ENCODE measurements around the gene SLC25A26. TPM values are rescaled to one million over a fixed set of nuclear protein-coding genes. Genes with fewer than 3 reads are reported as not detected.
"Not testable (repeated sequence)": the region's sequence is repeated elsewhere in the genome, so short reads cannot be mapped to it uniquely, and the experiment has no call there.

Gene SLC25A26
- total RNA-seq, 1 donor from 2014 or later = 48.4 TPM

DNA sequence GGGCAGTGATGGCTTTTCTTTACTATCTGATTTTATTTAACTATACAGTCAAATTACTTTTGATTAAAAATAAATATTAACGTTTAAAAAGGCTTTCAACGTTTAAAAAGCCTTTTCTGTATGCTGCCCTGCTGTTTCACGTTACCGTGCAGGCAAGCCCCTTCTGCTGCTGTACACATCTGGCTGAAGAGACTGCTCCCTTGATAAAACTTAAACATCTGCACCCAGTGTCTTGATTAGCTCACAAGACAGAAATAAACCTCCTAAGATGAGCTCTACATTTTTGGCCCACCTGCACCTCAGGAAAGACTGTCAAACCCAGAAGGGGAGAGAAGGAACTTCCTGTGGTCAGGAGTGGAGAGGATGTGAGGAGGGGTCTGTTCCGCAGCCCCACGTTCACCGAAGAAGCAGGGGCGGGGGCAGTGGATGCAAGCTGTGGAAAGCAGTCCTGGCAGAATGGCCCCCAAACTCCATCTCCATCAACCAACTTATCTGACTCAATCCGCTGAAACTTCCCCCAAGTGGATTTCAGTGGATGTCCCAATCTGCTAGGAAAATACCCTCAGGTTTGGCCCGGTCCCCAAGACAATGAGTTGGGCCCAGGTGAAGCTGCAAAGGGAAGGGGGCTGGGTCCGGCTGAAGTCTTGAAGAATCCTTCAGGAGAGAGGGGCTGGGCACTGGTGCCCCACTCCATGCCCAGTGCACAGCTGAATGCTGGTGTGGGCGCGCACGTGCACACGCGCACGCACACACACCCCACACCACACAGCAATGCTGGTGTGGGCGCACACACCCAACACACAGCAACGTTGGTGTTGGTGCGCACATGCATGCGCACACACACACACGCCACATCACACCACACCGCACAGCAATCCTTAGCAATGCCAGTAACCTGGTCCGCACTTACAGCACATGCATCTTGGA is 191.4 kb downstream of the SLC25A26 start:
- ATAC-seq (no peak), DNase-seq (no peak)
- intact Hi-C loops (cut with micrococcal nuclease) = loop anchor here (5.0 kb wide), 1 partner anchor 85 kb away; no protein-coding TSS in a partner anchor

DNA sequence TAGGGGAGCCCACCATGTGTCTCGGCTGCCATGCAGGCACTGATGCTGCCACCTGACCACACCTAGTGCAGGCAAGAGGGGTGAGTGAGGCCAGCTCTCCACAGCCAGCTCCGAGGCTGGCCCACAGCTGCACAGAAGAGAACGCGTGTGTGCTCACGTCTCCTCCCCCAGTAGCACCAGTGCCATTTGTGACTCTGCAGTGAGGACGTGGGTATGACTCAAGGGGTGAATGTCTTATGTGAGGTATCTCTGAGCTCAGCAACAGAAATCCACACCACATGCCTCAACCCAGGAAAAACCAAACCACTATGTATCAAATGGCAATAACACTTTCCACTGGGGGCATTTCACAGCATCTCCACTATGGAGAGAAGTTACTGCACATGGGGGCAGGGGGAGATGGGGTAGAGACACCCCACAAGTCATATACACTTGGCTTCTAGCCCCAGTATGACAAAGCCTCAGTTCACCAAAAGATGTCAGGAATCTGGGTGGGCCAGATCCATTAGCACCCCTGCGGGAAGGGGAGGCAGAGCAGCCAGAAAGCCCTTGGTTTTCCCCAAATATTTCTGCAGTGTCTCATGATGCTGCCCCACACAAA is 192.4 kb downstream of the SLC25A26 start:
- ATAC-seq = no peak

DNA sequence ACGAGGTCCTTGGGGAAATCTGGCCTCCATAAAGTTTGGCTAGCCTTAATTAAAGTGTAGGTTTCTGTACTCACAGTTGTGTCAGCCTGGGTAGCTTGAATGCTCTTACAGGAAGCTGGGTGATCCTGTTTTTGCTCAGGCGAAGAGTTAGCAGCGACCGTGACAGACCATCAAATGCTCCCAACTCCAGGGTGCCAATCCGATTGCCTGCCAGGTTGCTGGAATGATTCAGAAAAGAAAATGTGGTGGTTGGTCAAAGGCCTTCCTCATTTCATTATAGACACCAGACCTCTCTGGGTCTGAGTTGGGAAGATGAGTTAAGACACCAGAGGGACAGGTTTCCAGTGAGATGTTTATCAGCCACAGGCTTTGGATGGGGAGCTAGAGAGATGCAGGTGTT is 194.0 kb downstream of the SLC25A26 start:
- intact Hi-C loops (cut with micrococcal nuclease) = loop anchor here (5.0 kb wide), 1 partner anchor 82 kb away; no protein-coding TSS in a partner anchor
- ATAC-seq = peak; percentile 6

More for the DNA sequence above, 192.4 kb downstream of the SLC25A26 start:
- intact Hi-C loops (cut with micrococcal nuclease) = loop anchor here (5.0 kb wide), 1 partner anchor 84 kb away; no protein-coding TSS in a partner anchor
- DNase-seq = no peak

GRCh38 chr3:66415867-66416428 is 195.1 kb downstream of the SLC25A26 start:
- DNase-seq (no peak), ATAC-seq (peak; percentile 82)
- intact Hi-C loops (cut with micrococcal nuclease) = no loop called here

More for the DNA sequence above, 194.0 kb downstream of the SLC25A26 start:
- no peak for DNase-seq

DNA sequence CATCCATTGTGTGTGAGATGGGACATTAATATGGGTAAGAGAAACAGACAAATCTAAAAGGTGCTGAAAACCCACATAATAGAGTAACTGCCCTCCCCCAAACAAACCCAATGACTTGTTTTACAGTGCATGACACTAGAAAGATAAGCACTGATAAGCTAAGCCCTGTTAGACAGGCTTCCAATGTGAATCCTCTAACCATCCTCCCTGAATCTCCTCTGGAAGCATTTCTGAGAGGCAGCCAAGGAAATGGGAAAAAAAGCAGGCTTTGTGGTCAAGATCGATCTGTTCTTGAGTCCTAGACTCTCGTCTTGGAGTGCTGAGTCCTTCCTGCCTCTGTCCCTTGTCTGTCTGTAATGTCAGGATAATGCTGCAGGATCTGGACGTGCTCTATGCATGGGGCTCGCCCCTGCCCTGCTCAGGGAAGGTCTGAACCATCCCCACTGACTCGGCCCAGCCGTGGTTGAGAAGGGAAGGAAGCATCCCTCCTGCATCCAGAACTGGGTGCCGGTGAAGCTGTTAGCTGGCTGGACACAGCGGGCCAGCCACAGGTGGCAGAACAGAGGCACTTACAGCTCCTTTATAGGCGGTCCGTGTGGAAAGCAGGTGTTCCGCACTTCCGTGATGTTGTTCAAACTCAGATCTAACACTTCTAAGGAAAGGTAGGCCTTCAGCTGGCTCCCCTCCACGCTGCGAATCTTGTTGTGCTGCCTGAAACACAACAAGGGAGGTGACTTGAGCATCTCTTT is 195.9 kb downstream of the SLC25A26 start:
- intact Hi-C loops (cut with micrococcal nuclease) = no loop called here
- DNase-seq = no peak

GRCh38 chr3:66418475-66418931 is 197.7 kb downstream of the SLC25A26 start:
- intact Hi-C loops (cut with micrococcal nuclease) = no loop called here
- DNase-seq (peak; percentile 73), ATAC-seq (peak; percentile 61)

More for the DNA sequence above, 195.9 kb downstream of the SLC25A26 start:
- ATAC-seq = no peak

GRCh38 chr3:66419036-66419435 is 198.2 kb downstream of the SLC25A26 start:
- intact Hi-C loops (cut with micrococcal nuclease) = no loop called here
- ATAC-seq (no peak), DNase-seq (no peak)

DNA sequence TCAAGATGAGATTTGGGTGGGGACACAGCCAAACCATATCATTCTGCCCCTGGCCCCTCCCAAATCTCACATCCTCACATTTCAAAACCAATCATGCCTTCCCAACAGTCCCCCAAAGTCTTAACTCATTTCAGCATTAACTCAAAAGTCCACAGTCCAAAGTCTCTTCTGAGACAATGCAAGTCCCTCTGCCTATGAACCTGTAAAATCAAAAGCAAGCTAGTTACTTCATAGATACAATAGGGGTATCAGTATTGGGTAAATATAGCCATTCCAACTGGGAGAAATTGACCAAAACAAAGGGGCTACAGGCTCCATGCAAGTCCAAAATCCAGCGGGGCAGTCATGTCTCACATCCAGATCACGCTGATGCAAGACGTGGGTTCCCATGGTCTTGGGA is 200.3 kb downstream of the SLC25A26 start:
- intact Hi-C loops (cut with micrococcal nuclease); ATAC-seq; DNase-seq: not testable (repeated sequence)

- ATAC-seq; DNase-seq; intact Hi-C loops (cut with micrococcal nuclease): not testable (repeated sequence)
Observed at GRCh38 chr3:66421893-66422292, 201.1 kb downstream of the SLC25A26 start.

DNA sequence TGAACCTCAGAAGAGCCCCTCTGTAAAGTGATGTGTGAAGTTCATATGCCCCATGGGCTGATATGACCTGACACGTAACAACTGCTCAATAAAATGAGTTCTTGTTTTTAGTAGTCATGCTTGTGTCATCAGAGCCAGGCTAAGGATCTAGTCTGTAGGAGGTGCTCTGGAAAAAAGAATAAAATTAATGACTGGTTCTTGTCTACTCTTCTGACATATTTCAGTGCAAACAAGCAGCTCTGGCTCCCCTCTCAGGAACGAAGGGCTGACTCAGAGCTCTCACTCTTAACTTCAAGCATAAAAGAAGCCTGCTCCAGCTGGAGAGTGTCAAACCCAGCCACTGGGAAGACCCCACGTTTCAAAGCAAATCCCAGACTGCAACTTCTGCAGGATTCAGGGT is 203.0 kb downstream of the SLC25A26 start:
- intact Hi-C loops (cut with micrococcal nuclease) = no loop called here
- no peak for DNase-seq
- ATAC-seq = peak; percentile 38

- DNase-seq (peak; percentile 81), ATAC-seq (peak; percentile 81)
- intact Hi-C loops (cut with micrococcal nuclease) = no loop called here
Observed at GRCh38 chr3:66425032-66425431, 204.2 kb downstream of the SLC25A26 start.

GRCh38 chr3:66425576-66426114 is 204.8 kb downstream of the SLC25A26 start:
- no peak for ATAC-seq
- intact Hi-C loops (cut with micrococcal nuclease) = no loop called here

GRCh38 chr3:66426135-66426534 is 205.3 kb downstream of the SLC25A26 start:
- no peak for DNase-seq
- intact Hi-C loops (cut with micrococcal nuclease) = no loop called here

More at GRCh38 chr3:66425576-66426114, 204.8 kb downstream of the SLC25A26 start:
- DNase-seq = no peak

DNA sequence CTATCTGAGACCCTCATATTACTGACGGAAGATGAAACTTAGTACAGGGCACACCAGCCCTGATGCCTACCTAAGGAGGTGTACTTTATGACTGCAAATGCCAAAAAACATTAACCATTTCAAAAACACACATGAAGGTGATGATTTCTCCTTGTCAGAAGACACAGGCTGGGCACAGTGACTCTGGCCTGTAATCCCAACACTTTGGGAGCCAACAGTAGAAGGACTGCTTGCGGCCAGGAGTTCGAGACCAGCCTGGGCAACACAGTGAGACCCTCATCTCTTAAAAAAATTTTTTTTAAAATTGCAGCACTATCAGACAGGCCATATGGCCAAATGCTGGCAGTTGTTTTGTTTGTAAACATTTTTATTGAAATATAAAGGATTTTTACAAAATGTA is 206.6 kb downstream of the SLC25A26 start:
- intact Hi-C loops (cut with micrococcal nuclease) = no loop called here
- DNase-seq = no peak
- no peak for ATAC-seq

More at GRCh38 chr3:66426135-66426534, 205.3 kb downstream of the SLC25A26 start:
- ATAC-seq = no peak

GRCh38 chr3:66427951-66428474 is 207.2 kb downstream of the SLC25A26 start:
- ATAC-seq (no peak), DNase-seq (no peak)
- intact Hi-C loops (cut with micrococcal nuclease) = no loop called here
